MM.1S (cell line): ENCODE measurements around the gene FBXO38.

Source experiments
- DNase-seq: peaks from one replicate; pipeline ENCODE4 v3.0.0-alpha.2; 2015
- H2AFZ ChIP-seq: fragments of 300-600 bp; sonication (generic); 2 replicates; pipeline ENCODE4 v1.6.0; 2016; ENCODE audit warnings: antibody characterized with exemption, low read length
- H3F3A ChIP-seq: fragments of 300-600 bp; sonication (generic); 2 replicates; pipeline ENCODE4 v1.6.1; 2016; ENCODE audit warnings: mild to moderate bottlenecking, antibody characterized with exemption, low read length, moderate library complexity, mixed read lengths; ENCODE audit not compliant: insufficient read depth
- H3K27ac ChIP-seq: fragments of 300-600 bp; sonication (generic); 2 replicates; pipeline ENCODE4 v1.5.1; 2016; ENCODE audit warnings: mild to moderate bottlenecking, low read length
- H3K27me3 ChIP-seq: fragments of 300-600 bp; sonication (generic); replicated peaks from 2 replicates; pipeline ENCODE4 v1.6.0; 2016; ENCODE audit warnings: low read length; ENCODE audit not compliant: insufficient read depth
- H3K36me3 ChIP-seq: fragments of 300-600 bp; sonication (generic); replicated peaks from 2 replicates; pipeline ENCODE4 v1.6.1; 2016; ENCODE audit warnings: mild to moderate bottlenecking, low read length, mixed read lengths; ENCODE audit not compliant: insufficient read depth
- H3K4me1 ChIP-seq: fragments of 300-600 bp; sonication (generic); 2 replicates; pipeline ENCODE4 v1.6.1; 2016; ENCODE audit warnings: low read length, mixed read lengths
- H3K4me2 ChIP-seq: fragments of 300-600 bp; sonication (generic); 2 replicates; pipeline ENCODE4 v1.6.0; 2016; ENCODE audit warnings: low read depth, low read length
- H3K4me3 ChIP-seq: fragments of 300-600 bp; sonication (generic); 2 replicates; pipeline ENCODE4 v1.5.1; 2016; ENCODE audit warnings: low read length, mixed read lengths
- H3K79me2 ChIP-seq: fragments of 300-600 bp; sonication (generic); 2 replicates; pipeline ENCODE4 v1.6.1; 2016; ENCODE audit warnings: mixed run types, low read length, mixed read lengths
- H3K9ac ChIP-seq: fragments of 300-600 bp; sonication (generic); 2 replicates; pipeline ENCODE4 v1.6.1; 2016; ENCODE audit warnings: low read length, mixed read lengths
- H3K9me2 ChIP-seq: fragments of 300-600 bp; sonication (generic); replicated peaks from 2 replicates; pipeline ENCODE4 v1.6.1; 2016; ENCODE audit warnings: mild to moderate bottlenecking, low read length, mixed read lengths; ENCODE audit not compliant: insufficient read depth
- H3K9me3 ChIP-seq: fragments of 300-600 bp; sonication (generic); replicated peaks from 2 replicates; pipeline ENCODE4 v1.6.1; 2016; ENCODE audit warnings: mild to moderate bottlenecking, low read length, mixed read lengths; ENCODE audit not compliant: insufficient read depth
- H4K20me1 ChIP-seq: fragments of 300-600 bp; sonication (generic); 2 replicates; pipeline ENCODE4 v1.6.1; 2016; ENCODE audit warnings: mild to moderate bottlenecking, low read length, moderate library complexity, mixed read lengths; ENCODE audit not compliant: insufficient read depth
- EZH2 ChIP-seq: fragments of 300-600 bp; sonication (generic); optimal IDR thresholded peaks from 2 replicates; pipeline ENCODE3; 2017; ENCODE audit warnings: low read depth, mild to moderate bottlenecking, antibody characterized with exemption, low read length, mixed read lengths
- EZH2phosphoT487 ChIP-seq: fragments of 300-600 bp; sonication (generic); IDR thresholded peaks from 2 replicates; pipeline ENCODE4 v1.6.1; 2018; ENCODE audit warnings: antibody characterized with exemption, low read length
- TF ChIP-seq, protein P1 (sequence below): fragments of 300-600 bp; sonication (generic); IDR thresholded peaks from 2 replicates; pipeline ENCODE4 v1.5.1; 2016; ENCODE audit warnings: antibody characterized with exemption, low read length, mixed read lengths

FBXO38 gene

DNA sequence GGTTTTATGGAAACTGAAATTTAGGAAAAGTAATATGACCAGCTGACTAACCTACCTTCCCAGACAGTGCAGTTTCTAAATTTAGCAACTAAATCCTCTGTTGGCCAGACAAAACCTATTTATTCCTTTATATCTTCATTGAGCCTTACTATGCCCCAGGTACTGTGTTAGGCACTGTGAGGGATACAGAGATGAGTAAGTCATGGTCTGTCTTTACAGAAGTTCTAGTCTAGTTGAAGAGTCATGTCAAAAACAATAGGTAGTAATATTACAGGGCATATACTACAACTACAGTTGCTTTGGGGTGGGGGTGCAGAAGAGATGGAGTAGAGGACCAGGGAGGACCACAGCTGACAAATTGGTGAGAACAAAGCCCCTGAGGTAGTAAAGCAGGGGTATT lies 42.8 kb downstream of the FBXO38 start:
- Histone ChIP-seq H3K27ac (no peak overlapping the region), H3K36me3 (peaks cover 6% of the 10 kb centered on the region; the same call in 1 of the 2 replicates)
- no peak for DNase-seq

DNA sequence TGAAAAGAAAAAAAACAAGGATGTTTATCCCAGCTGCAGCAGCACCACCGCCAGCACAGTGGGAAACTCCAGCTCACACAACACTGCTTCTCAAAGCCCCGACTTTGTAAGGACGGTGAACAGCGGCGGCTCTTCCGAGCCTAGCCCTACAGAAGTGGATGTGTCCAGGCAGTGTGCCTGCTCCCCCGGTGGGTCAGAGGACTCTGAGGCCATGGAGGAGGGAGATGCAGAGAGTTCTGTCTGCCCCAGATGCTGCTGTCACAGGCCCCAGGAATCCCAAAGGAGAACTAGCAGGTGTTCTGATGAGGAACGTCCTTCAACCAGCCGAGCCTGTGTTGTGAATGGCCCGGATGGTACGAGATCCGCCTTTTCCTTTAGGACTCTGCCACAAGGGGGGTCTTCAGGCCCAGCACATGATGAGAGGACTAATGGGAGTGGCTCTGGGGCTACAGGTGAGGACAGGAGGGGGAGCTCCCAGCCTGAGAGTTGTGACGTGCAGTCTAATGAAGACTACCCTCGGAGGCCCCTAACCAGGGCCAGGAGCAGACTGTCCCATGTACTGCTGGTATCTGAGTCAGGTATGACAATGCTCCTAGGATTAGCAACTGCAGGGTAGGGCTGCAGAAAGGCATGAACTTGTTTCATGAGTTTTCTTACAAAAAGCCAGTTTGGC lies 43.7 kb downstream of the FBXO38 start:
- no peaks in the 10 kb centered on the region for H3K79me2 ChIP-seq
- H2AFZ ChIP-seq = no peak overlapping the region
- H3K27ac ChIP-seq = no peak overlapping the region
- peaks cover 6% of the 10 kb centered on the region; the same call in 1 of the 2 replicates for H3K36me3 ChIP-seq
- no peak overlapping the region for H3K9ac ChIP-seq
- no peak overlapping the region for H3K4me3 ChIP-seq
- no peaks in the 10 kb centered on the region for H4K20me1 ChIP-seq
- TF ChIP-seq EZH2 (no peak), EZH2phosphoT487 (no peak)
- TF ChIP-seq, protein P1, sequence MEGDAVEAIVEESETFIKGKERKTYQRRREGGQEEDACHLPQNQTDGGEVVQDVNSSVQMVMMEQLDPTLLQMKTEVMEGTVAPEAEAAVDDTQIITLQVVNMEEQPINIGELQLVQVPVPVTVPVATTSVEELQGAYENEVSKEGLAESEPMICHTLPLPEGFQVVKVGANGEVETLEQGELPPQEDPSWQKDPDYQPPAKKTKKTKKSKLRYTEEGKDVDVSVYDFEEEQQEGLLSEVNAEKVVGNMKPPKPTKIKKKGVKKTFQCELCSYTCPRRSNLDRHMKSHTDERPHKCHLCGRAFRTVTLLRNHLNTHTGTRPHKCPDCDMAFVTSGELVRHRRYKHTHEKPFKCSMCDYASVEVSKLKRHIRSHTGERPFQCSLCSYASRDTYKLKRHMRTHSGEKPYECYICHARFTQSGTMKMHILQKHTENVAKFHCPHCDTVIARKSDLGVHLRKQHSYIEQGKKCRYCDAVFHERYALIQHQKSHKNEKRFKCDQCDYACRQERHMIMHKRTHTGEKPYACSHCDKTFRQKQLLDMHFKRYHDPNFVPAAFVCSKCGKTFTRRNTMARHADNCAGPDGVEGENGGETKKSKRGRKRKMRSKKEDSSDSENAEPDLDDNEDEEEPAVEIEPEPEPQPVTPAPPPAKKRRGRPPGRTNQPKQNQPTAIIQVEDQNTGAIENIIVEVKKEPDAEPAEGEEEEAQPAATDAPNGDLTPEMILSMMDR = no peak
- no peaks in the 10 kb centered on the region for H3F3A ChIP-seq
- H3K9me3 ChIP-seq = no peaks in the 10 kb centered on the region
- H3K27me3 ChIP-seq = no peaks in the 10 kb centered on the region
- no peaks in the 10 kb centered on the region for H3K9me2 ChIP-seq
- DNase-seq = no peak
- H3K4me2 ChIP-seq = no peak overlapping the region
- no peaks in the 10 kb centered on the region for H3K4me1 ChIP-seq

More for the DNA sequence above, 42.8 kb downstream of the FBXO38 start:
- no peaks in the 10 kb centered on the region for H3K79me2 ChIP-seq
- no peak overlapping the region for H3K9ac ChIP-seq
- H4K20me1 ChIP-seq = no peaks in the 10 kb centered on the region
- no peaks in the 10 kb centered on the region for H3K27me3 ChIP-seq
- TF ChIP-seq EZH2 (no peak), EZH2phosphoT487 (no peak)
- TF ChIP-seq, protein P1 = no peak
- H3K9me2 ChIP-seq = no peaks in the 10 kb centered on the region
- no peaks in the 10 kb centered on the region for H3K9me3 ChIP-seq
- H2AFZ ChIP-seq = no peak overlapping the region
- H3K4me2 ChIP-seq = no peak overlapping the region
- no peak overlapping the region for H3K4me3 ChIP-seq
- no peaks in the 10 kb centered on the region for H3K4me1 ChIP-seq
- H3F3A ChIP-seq = no peaks in the 10 kb centered on the region

DNA sequence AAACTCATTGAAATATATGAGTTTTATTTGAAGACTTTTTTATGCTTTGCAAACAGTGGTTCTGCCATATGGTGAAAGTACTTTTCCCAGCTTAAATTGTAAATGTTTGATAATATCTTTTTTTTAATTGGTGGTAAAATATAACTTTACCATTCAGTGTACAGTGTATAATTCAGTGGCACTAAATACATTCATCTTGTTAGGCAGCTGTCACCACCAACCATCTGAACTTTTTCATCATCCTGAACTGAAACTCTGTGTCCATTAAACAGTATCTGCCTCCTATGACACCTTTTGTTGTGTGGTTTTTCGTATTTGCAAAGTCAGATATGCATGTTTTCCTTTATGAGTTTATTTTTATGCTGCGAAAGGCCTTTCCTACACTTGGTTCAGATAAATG lies 45.1 kb downstream of the FBXO38 start:
- H3F3A ChIP-seq = no peaks in the 10 kb centered on the region
- H2AFZ ChIP-seq = no peak overlapping the region
- no peaks in the 10 kb centered on the region for H3K79me2 ChIP-seq
- H3K4me1 ChIP-seq = no peaks in the 10 kb centered on the region
- no peaks in the 10 kb centered on the region for H3K9me2 ChIP-seq
- H3K27ac ChIP-seq = no peak overlapping the region
- no peaks in the 10 kb centered on the region for H4K20me1 ChIP-seq
- TF ChIP-seq EZH2 (no peak), EZH2phosphoT487 (no peak)
- TF ChIP-seq, protein P1 = no peak
- H3K27me3 ChIP-seq = no peaks in the 10 kb centered on the region
- H3K9ac ChIP-seq = no peak overlapping the region
- no peak overlapping the region for H3K4me3 ChIP-seq
- H3K9me3 ChIP-seq = no peaks in the 10 kb centered on the region
- H3K4me2 ChIP-seq = no peak overlapping the region
- 0 out of 2 replicates have a peak, but pooled peaks cover 6% of the 10 kb centered on the region for H3K36me3 ChIP-seq
- DNase-seq = no peak
